WTC11 (cell line): ENCODE results near the gene STEAP1B. TPM values are rescaled to one million over a fixed set of nuclear protein-coding genes. Genes with fewer than 3 reads are reported as not detected.

Experiments
- ATAC-seq: fragments of 200-7000 bp; cut with Tn5 transposase; 2 replicates; pipeline ENCODE4 v1.10.0; 2021; ENCODE audit warnings: mild to moderate bottlenecking, moderate library complexity
- CTCF ChIA-PET: fragments of 300-600 bp; sonication (Branson Sonifier 250); formaldehyde crosslinking; loops from one replicate; lab custom pipeline; 2021; ENCODE audit warnings: antibody characterized with exemption; lab: Charles Lee
- POLR2A ChIA-PET: fragments of 350-600 bp; sonication (Branson Sonifier 250); formaldehyde crosslinking; loops from one replicate; lab custom pipeline; 2021; ENCODE audit warnings: antibody characterized with exemption; lab: Charles Lee
- DNase-seq: peaks from one replicate; pipeline ENCODE4 v3.0.0; 2021; ENCODE audit warnings: low spot score
- H3K27ac Mint-ChIP-seq: 2 replicates; pipeline ENCODE4 v1.8.0; 2021; ENCODE audit warnings: mixed read lengths
- H3K27me3 Mint-ChIP-seq: 2 replicates; pipeline ENCODE4 v1.8.0; 2021; ENCODE audit warnings: low read depth, mild to moderate bottlenecking, moderate library complexity, mixed read lengths
- H3K36me3 Mint-ChIP-seq: 2 replicates; pipeline ENCODE4 v1.8.0; 2021; ENCODE audit warnings: mixed read lengths
- H3K4me1 Mint-ChIP-seq: 2 replicates; pipeline ENCODE4 v1.8.0; 2022; ENCODE audit warnings: mixed read lengths
- H3K4me3 Mint-ChIP-seq: 2 replicates; pipeline ENCODE4 v1.8.0; 2021; ENCODE audit warnings: mild to moderate bottlenecking, moderate library complexity, mixed read lengths
- H3K9me3 Mint-ChIP-seq: 2 replicates; pipeline ENCODE4 v1.8.0; 2021; ENCODE audit warnings: mixed read lengths
- EMX1 ChIP-seq: fragments of 250-450 bp; sonication (Bioruptor Pico); IDR thresholded peaks from 2 replicates; pipeline ENCODE4 v1.8.0; 2021; ENCODE audit warnings: mild to moderate bottlenecking
- MYBL2 ChIP-seq: sonication (generic); formaldehyde crosslinking; IDR thresholded peaks from 2 replicates; pipeline ENCODE4 v1.8.1; 2023; ENCODE audit warnings: mild to moderate bottlenecking, moderate library complexity, missing genetic modification reagents
- NFYB ChIP-seq: sonication (generic); formaldehyde crosslinking; conservative IDR thresholded peaks from 2 replicates; pipeline ENCODE4 v1.8.0; 2022; ENCODE audit warnings: low read depth, missing genetic modification reagents
- NR1H2 ChIP-seq: sonication (generic); formaldehyde crosslinking; IDR thresholded peaks from 2 replicates; pipeline ENCODE4 v1.9.0; 2021; ENCODE audit warnings: mild to moderate bottlenecking, moderate library complexity, missing genetic modification reagents
- RELA ChIP-seq: sonication (generic); formaldehyde crosslinking; IDR thresholded peaks from 2 replicates; pipeline ENCODE4 v1.8.1; 2022; ENCODE audit warnings: missing genetic modification reagents, mild to moderate bottlenecking, borderline replicate concordance
- SMAD3 ChIP-seq: sonication (generic); formaldehyde crosslinking; IDR thresholded peaks from 2 replicates; pipeline ENCODE4 v1.8.0; 2022; ENCODE audit warnings: missing genetic modification reagents, mild to moderate bottlenecking, borderline replicate concordance
- TCF7 ChIP-seq: sonication (generic); formaldehyde crosslinking; IDR thresholded peaks from 2 replicates; pipeline ENCODE4 v1.8.0; 2022; ENCODE audit warnings: mild to moderate bottlenecking, low read depth, missing genetic modification reagents, moderate library complexity
- ZBTB21 ChIP-seq: sonication (generic); formaldehyde crosslinking; IDR thresholded peaks from 2 replicates; pipeline ENCODE4 v1.8.1; 2023; ENCODE audit warnings: mild to moderate bottlenecking, missing genetic modification reagents, borderline replicate concordance
- ZNF263 ChIP-seq: sonication (generic); formaldehyde crosslinking; IDR thresholded peaks from 2 replicates; pipeline ENCODE4 v1.8.1; 2022; ENCODE audit warnings: low read depth, mild to moderate bottlenecking, moderate library complexity, missing genetic modification reagents
- ZNF423 ChIP-seq: fragments of 250-450 bp; sonication (Bioruptor Pico); IDR thresholded peaks from 2 replicates; pipeline ENCODE4 v2.1.2; 2022; ENCODE audit warnings: mild to moderate bottlenecking, moderate library complexity
- total RNA-seq: library from RNA; stranded (reverse); gene quantifications from 3 replicates; pipeline ENCODE4 v1.2.3, GENCODE V29; 2021
- TF ChIP-seq, protein P1 (sequence below): sonication (generic); formaldehyde crosslinking; IDR thresholded peaks from 2 replicates; pipeline ENCODE4 v1.8.1; 2023; ENCODE audit warnings: mild to moderate bottlenecking, missing genetic modification reagents, moderate library complexity
- TF ChIP-seq, protein P2 (sequence below): sonication (generic); formaldehyde crosslinking; IDR thresholded peaks from 2 replicates; pipeline ENCODE4 v1.8.0; 2023; ENCODE audit warnings: mild to moderate bottlenecking, missing genetic modification reagents
- TF ChIP-seq, protein P3 (sequence below): sonication (generic); formaldehyde crosslinking; conservative IDR thresholded peaks from 2 replicates; pipeline ENCODE4 v1.8.1; 2023; ENCODE audit warnings: mild to moderate bottlenecking, low read depth, missing genetic modification reagents, moderate library complexity
- TF ChIP-seq, protein P4 (sequence below): fragments of 200-600 bp; IDR thresholded peaks from 2 replicates; pipeline ENCODE4 v1.8.0; 2022; ENCODE audit warnings: antibody characterized with exemption
- TF ChIP-seq, protein P5 (sequence below): sonication (generic); formaldehyde crosslinking; IDR thresholded peaks from 2 replicates; pipeline ENCODE4 v1.8.1; 2023; ENCODE audit warnings: mild to moderate bottlenecking, missing genetic modification reagents

The STEAP1B gene
- total RNA-seq, 1 experiment from 2014 or later, result 5.5 TPM

DNA sequence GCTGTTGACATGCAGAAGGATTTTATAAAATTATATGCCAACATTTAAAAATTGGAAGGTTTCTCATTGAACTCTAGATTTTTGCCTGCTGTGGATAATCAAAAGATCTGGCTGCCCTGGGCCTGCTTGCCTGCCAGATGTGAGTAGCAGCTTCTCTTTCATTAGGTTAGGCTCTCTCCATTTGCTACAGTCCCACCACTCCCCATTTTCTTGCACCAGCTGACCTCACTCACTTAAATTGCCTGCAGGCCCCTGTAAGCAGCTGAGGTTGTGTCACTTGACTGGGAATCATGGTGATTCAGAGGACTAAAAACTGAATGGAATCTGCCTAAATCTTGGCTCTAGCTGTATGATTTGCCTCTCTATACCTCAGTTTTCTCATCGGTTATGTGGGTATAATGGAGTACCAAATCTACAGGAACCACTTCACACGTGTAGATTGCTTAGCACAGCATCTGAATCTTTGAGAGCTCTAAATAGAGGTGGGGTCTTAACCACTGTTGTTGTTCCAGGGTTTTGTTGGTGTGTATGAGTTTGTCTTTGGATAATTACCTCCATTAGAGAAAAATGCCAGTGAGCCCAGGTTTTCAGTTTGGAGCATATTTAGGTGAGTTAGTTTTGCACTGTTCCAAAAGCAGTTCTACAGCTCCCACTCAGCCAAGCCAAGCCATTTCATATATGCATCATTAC lies 124.5 kb downstream of the STEAP1B start (continued):
- TF ChIP-seq, protein P1, sequence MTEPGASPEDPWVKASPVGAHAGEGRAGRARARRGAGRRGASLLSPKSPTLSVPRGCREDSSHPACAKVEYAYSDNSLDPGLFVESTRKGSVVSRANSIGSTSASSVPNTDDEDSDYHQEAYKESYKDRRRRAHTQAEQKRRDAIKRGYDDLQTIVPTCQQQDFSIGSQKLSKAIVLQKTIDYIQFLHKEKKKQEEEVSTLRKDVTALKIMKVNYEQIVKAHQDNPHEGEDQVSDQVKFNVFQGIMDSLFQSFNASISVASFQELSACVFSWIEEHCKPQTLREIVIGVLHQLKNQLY (CRISPR knock-in tag), result no peak
- TF ChIP-seq, all 79 proteins: peak for 0

DNA sequence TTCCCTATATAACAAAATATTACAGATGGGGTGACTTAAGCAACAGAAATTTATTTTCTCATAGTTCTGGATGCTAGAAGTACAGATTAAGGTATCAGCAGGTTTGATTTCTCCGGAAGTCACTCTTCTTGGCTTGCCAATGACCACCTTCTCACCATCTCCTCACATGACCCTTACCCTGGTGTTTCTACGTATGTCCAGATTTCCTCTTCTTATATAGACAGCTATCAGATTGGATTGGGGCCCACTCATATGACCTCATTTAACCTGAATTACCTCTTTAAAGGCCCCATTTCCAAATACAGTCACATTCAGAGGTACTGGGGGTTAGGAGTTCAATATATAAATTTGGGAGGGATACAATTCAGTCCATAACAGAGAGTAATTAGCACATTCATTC lies 126.1 kb downstream of the STEAP1B start:
- Mint-ChIP-seq H3K27ac (no peak overlapping the region), H3K4me1 (peaks cover 3% of the 10 kb centered on the region), H3K36me3 (no peaks in the 10 kb centered on the region), H3K9me3 (no peaks in the 10 kb centered on the region)
- POLR2A ChIA-PET, result interaction anchor here (0.5 kb wide), 1 partner anchor 29 kb away, joined by 3 read pairs; no protein-coding TSS in a partner anchor
- no peak for ATAC-seq
- TF ChIP-seq, protein P2, sequence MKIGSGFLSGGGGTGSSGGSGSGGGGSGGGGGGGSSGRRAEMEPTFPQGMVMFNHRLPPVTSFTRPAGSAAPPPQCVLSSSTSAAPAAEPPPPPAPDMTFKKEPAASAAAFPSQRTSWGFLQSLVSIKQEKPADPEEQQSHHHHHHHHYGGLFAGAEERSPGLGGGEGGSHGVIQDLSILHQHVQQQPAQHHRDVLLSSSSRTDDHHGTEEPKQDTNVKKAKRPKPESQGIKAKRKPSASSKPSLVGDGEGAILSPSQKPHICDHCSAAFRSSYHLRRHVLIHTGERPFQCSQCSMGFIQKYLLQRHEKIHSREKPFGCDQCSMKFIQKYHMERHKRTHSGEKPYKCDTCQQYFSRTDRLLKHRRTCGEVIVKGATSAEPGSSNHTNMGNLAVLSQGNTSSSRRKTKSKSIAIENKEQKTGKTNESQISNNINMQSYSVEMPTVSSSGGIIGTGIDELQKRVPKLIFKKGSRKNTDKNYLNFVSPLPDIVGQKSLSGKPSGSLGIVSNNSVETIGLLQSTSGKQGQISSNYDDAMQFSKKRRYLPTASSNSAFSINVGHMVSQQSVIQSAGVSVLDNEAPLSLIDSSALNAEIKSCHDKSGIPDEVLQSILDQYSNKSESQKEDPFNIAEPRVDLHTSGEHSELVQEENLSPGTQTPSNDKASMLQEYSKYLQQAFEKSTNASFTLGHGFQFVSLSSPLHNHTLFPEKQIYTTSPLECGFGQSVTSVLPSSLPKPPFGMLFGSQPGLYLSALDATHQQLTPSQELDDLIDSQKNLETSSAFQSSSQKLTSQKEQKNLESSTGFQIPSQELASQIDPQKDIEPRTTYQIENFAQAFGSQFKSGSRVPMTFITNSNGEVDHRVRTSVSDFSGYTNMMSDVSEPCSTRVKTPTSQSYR (CRISPR knock-in tag), result no peak
- no peak for TF ChIP-seq ZNF263 (CRISPR knock-in tag)
- TF ChIP-seq ZBTB21 (CRISPR knock-in tag), result no peak
- TF ChIP-seq SMAD3 (CRISPR knock-in tag), result no peak
- TF ChIP-seq, protein P3, sequence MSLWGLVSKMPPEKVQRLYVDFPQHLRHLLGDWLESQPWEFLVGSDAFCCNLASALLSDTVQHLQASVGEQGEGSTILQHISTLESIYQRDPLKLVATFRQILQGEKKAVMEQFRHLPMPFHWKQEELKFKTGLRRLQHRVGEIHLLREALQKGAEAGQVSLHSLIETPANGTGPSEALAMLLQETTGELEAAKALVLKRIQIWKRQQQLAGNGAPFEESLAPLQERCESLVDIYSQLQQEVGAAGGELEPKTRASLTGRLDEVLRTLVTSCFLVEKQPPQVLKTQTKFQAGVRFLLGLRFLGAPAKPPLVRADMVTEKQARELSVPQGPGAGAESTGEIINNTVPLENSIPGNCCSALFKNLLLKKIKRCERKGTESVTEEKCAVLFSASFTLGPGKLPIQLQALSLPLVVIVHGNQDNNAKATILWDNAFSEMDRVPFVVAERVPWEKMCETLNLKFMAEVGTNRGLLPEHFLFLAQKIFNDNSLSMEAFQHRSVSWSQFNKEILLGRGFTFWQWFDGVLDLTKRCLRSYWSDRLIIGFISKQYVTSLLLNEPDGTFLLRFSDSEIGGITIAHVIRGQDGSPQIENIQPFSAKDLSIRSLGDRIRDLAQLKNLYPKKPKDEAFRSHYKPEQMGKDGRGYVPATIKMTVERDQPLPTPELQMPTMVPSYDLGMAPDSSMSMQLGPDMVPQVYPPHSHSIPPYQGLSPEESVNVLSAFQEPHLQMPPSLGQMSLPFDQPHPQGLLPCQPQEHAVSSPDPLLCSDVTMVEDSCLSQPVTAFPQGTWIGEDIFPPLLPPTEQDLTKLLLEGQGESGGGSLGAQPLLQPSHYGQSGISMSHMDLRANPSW (CRISPR knock-in tag), result no peak
- TF ChIP-seq, protein P4, sequence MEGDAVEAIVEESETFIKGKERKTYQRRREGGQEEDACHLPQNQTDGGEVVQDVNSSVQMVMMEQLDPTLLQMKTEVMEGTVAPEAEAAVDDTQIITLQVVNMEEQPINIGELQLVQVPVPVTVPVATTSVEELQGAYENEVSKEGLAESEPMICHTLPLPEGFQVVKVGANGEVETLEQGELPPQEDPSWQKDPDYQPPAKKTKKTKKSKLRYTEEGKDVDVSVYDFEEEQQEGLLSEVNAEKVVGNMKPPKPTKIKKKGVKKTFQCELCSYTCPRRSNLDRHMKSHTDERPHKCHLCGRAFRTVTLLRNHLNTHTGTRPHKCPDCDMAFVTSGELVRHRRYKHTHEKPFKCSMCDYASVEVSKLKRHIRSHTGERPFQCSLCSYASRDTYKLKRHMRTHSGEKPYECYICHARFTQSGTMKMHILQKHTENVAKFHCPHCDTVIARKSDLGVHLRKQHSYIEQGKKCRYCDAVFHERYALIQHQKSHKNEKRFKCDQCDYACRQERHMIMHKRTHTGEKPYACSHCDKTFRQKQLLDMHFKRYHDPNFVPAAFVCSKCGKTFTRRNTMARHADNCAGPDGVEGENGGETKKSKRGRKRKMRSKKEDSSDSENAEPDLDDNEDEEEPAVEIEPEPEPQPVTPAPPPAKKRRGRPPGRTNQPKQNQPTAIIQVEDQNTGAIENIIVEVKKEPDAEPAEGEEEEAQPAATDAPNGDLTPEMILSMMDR, result no peak
- TF ChIP-seq NFYB (CRISPR knock-in tag), result no peak
- TF ChIP-seq TCF7, result no peak
- TF ChIP-seq MYBL2 (CRISPR knock-in tag), result no peak
- TF ChIP-seq, all 79 proteins: peak for 0
- Mint-ChIP-seq H3K4me3 (no peak overlapping the region), H3K27me3 (no peaks in the 10 kb centered on the region)
- no peak for DNase-seq
- CTCF ChIA-PET, result no interaction called here

DNA sequence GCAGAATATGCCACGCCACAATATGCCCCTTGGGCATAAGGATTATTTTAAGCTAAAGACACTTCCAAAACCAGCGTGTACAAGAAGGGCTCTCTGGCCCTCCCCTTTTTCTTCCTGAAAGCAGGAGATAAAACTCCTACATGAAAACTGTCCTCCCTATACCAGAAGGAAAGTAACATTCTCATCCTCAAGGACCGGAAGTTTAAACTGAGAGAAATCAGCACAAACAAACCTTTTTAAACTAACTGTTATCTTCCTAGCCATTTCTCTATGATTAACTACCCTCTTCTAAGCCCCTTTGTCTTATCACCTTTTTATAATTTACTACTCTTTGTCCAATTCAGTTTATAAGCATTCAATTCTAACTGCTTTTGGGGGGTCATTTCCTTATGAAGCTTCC lies 126.6 kb downstream of the STEAP1B start:
- TF ChIP-seq EMX1 (CRISPR knock-in tag) (no peak), RELA (CRISPR knock-in tag) (no peak), ZNF423 (CRISPR knock-in tag) (no peak), ZNF263 (CRISPR knock-in tag) (no peak), NR1H2 (CRISPR knock-in tag) (no peak)
- TF ChIP-seq, protein P2 (CRISPR knock-in tag), result no peak
- TF ChIP-seq, protein P5, sequence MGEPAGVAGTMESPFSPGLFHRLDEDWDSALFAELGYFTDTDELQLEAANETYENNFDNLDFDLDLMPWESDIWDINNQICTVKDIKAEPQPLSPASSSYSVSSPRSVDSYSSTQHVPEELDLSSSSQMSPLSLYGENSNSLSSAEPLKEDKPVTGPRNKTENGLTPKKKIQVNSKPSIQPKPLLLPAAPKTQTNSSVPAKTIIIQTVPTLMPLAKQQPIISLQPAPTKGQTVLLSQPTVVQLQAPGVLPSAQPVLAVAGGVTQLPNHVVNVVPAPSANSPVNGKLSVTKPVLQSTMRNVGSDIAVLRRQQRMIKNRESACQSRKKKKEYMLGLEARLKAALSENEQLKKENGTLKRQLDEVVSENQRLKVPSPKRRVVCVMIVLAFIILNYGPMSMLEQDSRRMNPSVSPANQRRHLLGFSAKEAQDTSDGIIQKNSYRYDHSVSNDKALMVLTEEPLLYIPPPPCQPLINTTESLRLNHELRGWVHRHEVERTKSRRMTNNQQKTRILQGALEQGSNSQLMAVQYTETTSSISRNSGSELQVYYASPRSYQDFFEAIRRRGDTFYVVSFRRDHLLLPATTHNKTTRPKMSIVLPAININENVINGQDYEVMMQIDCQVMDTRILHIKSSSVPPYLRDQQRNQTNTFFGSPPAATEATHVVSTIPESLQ (CRISPR knock-in tag), result no peak
- no peaks in the 10 kb centered on the region for H3K9me3 Mint-ChIP-seq
- H3K27ac Mint-ChIP-seq, result no peak overlapping the region
- H3K4me1 Mint-ChIP-seq, result peaks cover 3% of the 10 kb centered on the region
- CTCF ChIA-PET, result interaction anchor here (0.5 kb wide), 1 partner anchor 27 kb away, joined by 3 read pairs; no protein-coding TSS in a partner anchor
- DNase-seq (no peak), ATAC-seq (no peak)
- POLR2A ChIA-PET, result interaction anchor here (0.5 kb wide), 1 partner anchor 28 kb away, joined by 3 read pairs; no protein-coding TSS in a partner anchor
- no peak overlapping the region for H3K4me3 Mint-ChIP-seq
- no peaks in the 10 kb centered on the region for H3K27me3 Mint-ChIP-seq
- H3K36me3 Mint-ChIP-seq, result no peaks in the 10 kb centered on the region
